NCI-H2029 (cell line): Measurements from ENCODE around the gene ADAMTS9.

Source experiments
- DNase-seq: peaks from one replicate; lab custom pipeline; 2025; lab: John Stamatoyannopoulos, UW

ADAMTS9 gene

GRCh38 chr3:64617610-64618009 lies 70.2 kb downstream of the ADAMTS9 start:
- DNase-seq = no peak

GRCh38 chr3:64616953-64617352 lies 70.8 kb downstream of the ADAMTS9 start:
- DNase-seq = no peak

DNA sequence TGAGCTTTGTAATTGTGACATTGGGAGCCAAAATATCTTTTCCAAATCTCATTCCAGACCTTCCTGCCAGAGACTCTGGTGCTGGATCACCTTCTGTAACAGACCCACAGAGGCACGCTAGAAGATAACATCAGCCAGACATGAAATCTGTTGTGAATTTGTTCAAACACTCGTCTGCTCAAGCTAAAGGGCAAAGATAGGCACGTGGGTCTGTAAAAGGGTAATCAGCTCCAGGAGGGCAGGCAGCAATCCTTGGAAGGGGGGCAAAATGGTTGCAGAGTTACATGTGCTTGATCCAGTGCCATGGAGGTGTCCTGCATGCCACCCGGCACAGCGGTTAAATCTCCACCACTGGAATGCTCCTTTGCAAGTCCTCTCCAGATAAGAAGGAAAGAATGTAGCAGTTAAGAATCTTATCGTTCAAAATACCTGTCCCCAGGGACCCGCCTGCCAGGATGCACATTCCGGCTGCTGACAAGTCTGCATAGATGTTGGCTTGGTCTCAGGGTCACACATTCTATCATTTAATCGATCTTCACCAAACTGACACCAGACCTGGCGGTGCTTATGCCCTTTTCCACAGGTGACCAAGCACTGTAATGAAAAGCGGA lies 74.8 kb downstream of the ADAMTS9 start:
- no peak for DNase-seq

DNA sequence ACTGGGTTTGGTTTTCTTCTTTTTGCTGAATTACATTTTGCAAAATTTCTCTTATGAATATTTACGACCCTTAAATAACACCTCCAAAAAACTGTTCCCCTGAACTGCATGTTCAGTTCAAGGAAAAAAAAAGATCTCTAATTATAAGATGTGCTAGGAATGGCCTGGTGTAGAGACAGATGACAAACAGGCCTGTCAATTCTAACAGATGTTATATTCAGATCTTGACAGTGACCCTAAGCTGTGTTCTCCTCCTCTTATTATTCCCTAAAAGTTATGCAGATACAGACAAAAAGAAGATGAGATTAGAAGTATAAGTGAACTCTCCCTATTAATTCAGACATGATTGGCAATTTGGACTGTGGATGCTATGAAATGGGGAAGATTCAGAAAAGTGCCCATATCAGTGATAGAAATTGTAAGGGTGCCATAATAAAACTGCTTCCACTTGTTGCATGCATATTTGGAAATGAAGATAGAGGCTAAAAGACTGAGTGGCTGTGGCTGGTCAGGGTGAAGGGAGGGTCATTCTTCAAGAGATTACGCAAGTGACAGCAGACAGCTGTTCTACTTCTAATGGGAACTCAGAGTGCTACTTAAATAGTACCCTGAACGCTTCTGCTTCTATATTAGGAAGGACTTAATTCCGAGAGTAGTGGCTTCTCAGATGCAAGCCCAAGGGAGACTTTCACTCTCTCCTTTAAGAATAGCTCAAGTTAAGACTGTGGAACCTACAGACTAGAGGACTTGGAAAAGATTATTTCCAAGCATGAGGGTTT lies 75.5 kb downstream of the ADAMTS9 start:
- no peak for DNase-seq

DNA sequence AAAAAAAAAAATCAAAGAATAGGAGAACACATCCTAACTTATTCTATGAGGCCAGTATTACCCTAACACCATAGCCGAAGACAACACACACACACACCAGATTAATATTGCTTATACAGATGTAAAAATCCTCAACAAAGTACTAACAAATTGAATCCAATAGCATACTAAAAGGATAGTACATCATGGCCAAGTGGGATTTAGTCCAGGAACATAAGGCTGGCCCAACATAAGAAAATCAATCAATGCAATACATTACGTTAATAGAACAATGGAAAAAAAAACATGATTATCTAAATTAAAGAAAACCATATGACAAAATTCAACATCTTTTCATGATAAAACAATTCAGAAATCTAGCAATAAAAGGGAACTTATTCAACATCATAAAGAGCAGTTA lies 79.1 kb downstream of the ADAMTS9 start:
- no peak for DNase-seq

DNA sequence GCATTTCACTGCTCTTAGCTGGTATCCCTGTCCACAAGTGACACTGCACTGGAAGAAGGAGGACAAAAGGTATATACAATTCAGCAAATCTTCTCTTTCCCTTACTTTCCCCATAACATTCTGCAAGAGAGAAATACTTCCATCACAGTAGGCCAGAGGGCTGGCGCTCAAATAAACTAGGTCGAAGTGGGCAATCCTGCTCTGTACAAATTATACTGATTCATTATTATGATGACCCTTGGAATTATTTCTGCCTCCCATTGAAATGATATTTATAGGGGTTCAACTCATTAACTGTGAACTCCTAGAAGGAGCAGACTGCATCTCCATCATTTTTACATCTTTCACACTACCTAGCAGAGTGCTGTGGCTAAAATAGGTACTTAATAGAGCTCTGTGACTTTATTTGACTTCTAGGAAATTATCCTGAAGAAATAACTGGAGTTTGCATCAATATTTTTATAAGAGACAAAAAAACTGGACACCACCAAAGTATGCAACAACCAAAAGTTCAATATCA lies 80.7 kb downstream of the ADAMTS9 start:
- no peak for DNase-seq

DNA sequence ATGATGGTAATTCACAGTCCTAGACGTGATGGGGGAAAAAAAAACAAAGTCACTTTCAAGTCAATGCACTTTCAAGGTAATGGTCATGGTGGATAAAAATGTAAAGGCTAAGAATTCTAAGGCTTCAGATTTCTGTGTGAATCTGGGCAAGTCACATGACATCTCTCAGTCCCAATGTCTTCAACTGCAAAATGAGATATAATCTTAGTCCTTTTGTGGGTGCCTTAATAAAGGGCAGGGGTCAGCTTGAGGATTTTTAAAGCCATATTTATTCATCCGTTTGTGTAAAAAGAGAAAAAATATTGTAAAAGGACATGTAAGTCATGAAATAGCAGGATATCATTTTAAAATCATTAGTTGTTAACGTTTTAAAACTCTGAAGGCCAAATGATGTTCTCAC lies 83.5 kb downstream of the ADAMTS9 start:
- DNase-seq = no peak

GRCh38 chr3:64601824-64602223 lies 86.0 kb downstream of the ADAMTS9 start:
- DNase-seq = no peak

DNA sequence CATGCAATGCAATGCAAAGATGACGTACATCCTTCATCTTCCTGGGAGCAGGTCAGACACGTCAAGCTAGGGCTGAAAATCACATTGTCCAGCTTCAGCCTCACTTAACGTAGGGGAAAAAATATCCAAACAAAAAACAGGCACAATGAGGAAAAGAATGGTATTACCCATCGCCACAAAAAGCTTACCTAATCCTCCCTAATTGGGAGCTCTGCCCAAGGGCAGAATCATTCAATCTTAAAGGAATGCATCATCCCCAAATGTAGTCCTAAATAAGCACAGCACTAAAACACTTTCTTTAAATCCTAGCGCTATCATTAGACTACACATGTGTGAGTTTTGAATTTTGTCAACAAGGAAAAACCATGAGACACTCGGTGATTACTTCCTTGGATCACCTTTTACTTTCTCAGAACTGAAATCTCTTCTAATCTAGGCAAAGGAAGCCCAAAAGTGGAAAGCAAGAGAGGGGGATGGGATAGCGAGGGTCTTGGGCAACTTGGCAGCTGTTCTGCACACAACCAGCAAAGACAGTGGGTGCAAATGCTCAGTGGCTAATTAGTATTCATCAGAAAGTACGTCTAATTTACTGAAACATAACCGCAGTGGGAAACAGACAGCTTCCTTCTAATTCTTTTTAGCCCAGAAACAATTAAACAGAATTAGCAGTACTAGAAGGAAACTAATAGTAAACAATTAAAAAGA lies 87.4 kb downstream of the ADAMTS9 start:
- DNase-seq = no peak

- no peak for DNase-seq
These were observed 88.1 kb downstream of the ADAMTS9 start for GRCh38 chr3:64599651-64600050.

- no peak for DNase-seq
These were observed 92.5 kb downstream of the ADAMTS9 start for GRCh38 chr3:64595253-64595694.

DNA sequence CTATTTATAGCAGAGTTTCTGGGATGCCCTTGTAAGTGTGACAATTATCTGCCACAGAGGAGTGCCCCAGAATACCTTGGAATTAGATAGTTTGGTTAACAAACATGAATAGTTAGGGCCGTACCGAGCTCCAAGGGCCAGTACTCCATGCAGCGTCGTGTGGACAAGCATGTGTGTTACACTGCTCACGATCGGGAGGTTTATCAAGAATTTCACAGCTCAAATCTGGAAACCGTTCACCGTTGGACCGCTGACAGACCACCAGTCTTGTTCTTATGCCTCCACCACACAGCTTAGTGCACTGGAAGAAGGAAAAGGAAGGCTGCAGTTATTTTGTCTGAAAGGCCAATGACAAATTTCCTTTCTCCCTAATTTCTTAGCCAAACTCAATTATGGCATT lies 93.7 kb downstream of the ADAMTS9 start:
- DNase-seq = no peak

GRCh38 chr3:64593350-64593749 lies 94.5 kb downstream of the ADAMTS9 start:
- no peak for DNase-seq

- DNase-seq = no peak
These were observed 96.2 kb downstream of the ADAMTS9 start for GRCh38 chr3:64591615-64592014.

DNA sequence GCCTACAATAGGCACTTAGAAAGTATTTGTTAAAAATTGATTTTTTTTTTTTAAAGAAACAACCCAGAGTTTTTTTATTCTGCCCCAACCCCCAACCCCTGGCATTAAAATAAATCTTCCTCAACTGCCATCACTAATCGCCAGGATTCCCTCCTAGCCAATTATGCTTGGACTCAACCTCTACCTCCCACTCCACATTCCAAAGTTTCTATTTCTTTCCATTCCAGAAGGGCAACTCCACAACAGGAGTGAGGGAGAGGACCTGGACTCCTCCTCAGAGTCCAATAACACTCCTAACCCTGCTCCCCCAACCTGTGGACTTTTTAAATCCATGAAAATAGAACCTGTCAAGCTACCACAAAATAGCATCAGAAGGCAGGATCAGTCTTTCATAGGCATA lies 99.4 kb downstream of the ADAMTS9 start:
- no peak for DNase-seq

DNA sequence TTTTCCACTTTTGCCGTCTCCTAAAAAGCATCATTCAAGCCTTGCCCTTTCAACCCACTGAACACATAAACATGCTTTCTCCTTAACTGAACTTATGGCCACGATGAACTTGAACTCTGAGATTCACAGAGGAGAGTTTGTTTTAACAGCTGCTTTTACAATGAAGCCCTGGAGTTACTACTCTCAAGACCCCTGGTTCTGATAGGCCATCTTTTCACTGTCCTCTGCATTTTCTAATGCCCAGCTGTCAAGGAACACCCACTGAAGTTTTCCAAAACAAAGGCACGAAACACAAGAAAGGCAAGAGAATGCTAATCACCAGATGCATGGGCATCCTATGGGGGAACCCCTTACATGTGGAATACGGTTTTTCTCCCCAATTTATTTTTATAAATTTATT lies 100.8 kb downstream of the ADAMTS9 start:
- DNase-seq = no peak

- no peak for DNase-seq
These were observed 103.6 kb downstream of the ADAMTS9 start for GRCh38 chr3:64584179-64584578.

DNA sequence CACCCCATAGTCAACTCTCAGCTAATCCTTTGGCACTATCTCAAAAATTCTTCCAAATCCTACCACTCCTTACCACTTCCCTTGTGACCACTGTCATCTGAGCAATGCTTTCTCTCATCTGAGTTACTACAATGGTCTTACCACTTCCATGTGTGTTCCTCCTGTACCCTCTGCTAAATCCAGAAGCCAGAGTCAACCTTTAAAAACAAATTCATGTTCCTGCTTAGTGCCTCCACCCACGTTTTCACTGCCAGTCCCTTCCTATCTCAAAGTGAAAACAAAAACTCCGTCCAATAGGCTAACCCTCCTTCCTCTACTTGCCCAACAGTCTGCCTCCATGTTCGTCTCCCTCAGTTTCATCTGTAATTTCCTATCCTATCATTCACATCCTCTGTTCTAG lies 109.0 kb downstream of the ADAMTS9 start:
- no peak for DNase-seq

DNA sequence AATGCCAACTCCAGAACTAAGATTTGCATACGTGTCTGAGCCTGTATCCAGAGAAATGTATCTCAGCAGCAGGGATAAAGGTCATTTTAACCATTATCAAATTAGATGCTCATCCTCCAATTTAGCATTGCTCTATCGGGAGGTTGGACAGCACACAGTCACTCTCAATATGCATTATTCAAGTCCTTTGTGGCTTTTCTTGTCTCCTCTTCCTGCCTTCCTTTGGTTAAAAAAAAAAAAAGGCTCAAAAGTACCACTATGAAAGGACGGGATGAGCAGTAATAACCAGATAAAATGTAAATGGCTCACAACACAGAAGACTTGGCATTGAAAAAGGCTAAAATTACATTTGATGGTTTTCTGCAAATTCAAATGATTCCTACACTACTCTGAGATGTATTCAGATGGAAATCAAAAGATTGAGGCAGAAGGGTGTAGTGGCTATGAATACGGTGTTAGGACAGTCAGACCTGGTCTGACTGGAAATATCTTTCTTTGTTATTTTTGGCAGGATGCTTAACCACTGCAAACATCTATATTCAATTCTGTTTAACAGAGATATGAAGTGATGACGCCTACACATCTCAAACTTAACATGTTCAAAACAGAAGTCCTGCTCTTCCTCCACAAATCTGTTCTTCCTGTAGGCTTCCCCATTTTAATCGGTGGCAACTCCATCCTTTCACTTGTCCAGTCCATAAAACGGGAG lies 109.6 kb downstream of the ADAMTS9 start:
- no peak for DNase-seq

DNA sequence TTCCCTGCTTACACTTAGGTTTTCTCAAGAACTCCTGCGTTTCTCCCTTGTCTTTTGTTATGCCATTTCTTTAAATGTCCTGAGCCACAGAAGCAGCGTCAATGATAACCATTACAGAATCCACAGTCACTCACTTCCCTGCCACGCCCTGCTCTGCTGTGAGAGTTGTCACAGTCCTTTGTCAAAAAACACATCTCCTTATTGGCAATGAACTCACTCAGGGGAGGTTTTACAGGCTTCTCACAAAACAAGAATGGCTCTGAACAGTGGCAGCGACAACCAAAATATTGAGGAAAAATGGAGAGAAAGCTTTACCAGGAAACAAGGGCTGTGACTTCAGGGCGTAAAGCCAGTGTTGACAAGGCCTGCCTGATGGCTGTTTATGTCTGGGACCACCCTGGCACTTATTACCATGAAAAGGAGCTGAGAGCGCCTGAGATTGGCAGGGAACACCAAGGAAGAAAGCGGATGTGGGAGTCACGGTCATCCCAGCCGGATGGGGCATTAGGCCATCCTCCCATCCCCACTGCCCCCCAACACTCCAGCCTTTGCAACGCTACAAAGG lies 111.5 kb downstream of the ADAMTS9 start:
- DNase-seq = no peak

DNA sequence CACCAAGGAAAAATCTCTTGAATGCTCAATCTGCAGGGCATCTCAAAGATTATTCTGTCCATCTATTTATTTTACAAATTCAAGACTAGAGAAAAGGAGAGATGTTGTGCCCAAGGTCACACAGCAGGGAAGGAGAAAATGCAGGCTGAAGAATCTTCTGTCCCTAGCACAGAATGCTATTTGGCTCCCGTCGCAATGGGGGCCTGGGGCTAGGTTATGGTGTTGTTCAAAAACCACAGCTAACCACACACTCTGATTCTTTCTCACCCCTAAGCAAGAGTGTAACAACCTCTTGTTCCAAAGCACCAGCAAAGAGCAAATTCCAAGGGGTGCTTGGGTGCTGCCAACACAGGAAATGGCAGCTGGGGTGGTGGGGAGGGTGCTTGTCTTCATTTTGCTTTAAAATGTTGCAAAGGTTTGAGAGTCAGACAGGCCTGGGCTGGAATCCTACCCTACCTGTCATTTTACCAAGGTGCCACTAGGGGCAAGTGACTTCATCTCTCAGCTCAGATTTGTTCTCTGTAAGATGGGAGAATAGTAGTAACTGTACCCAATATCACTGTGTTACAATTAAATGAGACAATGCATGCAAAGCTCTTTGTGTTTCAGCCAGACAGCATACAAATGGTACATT lies 112.5 kb downstream of the ADAMTS9 start:
- no peak for DNase-seq
